Neural progenitor cell (in vitro differentiated cells): ENCODE results near the gene SLC9C1. TPM values are rescaled to one million over a fixed set of nuclear protein-coding genes. Genes with fewer than 3 reads are reported as not detected.

ENCODE experiments used
- DNase-seq: peaks from one replicate; pipeline ENCODE4 v3.0.0-alpha.2; 2016; ENCODE audit warnings: low spot score
- H2AFZ ChIP-seq: fragments of 200-600 bp; sonication (generic); replicated peaks from 2 replicates; pipeline ENCODE4 v1.6.1; 2016; ENCODE audit warnings: antibody characterized with exemption
- H3F3A ChIP-seq: fragments of 200-600 bp; sonication (generic); 2 replicates; pipeline ENCODE4 v1.6.1; 2016; ENCODE audit warnings: antibody characterized with exemption, low read depth
- H3K27ac ChIP-seq: fragments of 200-600 bp; sonication (generic); 2 replicates; pipeline ENCODE4 v1.5.1; 2016; ENCODE audit warnings: mild to moderate bottlenecking
- H3K27me3 ChIP-seq: fragments of 200-600 bp; sonication (generic); 2 replicates; pipeline ENCODE4 v1.6.1; 2016; ENCODE audit warnings: mild to moderate bottlenecking, moderate library complexity
- H3K36me3 ChIP-seq: fragments of 200-600 bp; sonication (generic); 2 replicates; pipeline ENCODE4 v1.5.1; 2016
- H3K4me1 ChIP-seq: fragments of 200-600 bp; sonication (generic); 2 replicates; pipeline ENCODE4 v1.6.1; 2016; ENCODE audit warnings: mixed run types
- H3K4me2 ChIP-seq: fragments of 200-600 bp; sonication (generic); 2 replicates; pipeline ENCODE4 v1.6.1; 2016
- H3K4me3 ChIP-seq: fragments of 200-600 bp; sonication (generic); 2 replicates; pipeline ENCODE4 v1.5.1; 2016
- H3K79me2 ChIP-seq: fragments of 200-600 bp; sonication (generic); 2 replicates; pipeline ENCODE4 v1.6.1; 2016; ENCODE audit warnings: low read depth
- H3K9ac ChIP-seq: fragments of 200-600 bp; sonication (generic); 2 replicates; pipeline ENCODE4 v1.6.1; 2016
- H3K9me3 ChIP-seq: fragments of 200-600 bp; sonication (generic); 2 replicates; pipeline ENCODE4 v1.5.1; 2016; ENCODE audit warnings: low read depth
- H4K20me1 ChIP-seq: fragments of 200-600 bp; sonication (generic); 2 replicates; pipeline ENCODE4 v1.6.1; 2016; ENCODE audit warnings: low read depth
- H3K27ac Mint-ChIP-seq: 3 replicates; pipeline ENCODE4 v1.8.0; 2021; ENCODE audit warnings: mixed read lengths
- H3K27me3 Mint-ChIP-seq: 2 replicates; pipeline ENCODE4 v1.8.0; 2022; ENCODE audit warnings: low read depth, mild to moderate bottlenecking, inconsistent platforms, moderate library complexity, mixed read lengths; ENCODE audit not compliant: insufficient read depth
- H3K36me3 Mint-ChIP-seq: 3 replicates; pipeline ENCODE4 v1.8.0; 2021; ENCODE audit warnings: mixed read lengths
- H3K4me1 Mint-ChIP-seq: 3 replicates; pipeline ENCODE4 v1.8.0; 2021; ENCODE audit warnings: mixed read lengths
- H3K4me3 Mint-ChIP-seq: 3 replicates; pipeline ENCODE4 v1.8.0; 2021; ENCODE audit warnings: mild to moderate bottlenecking, moderate library complexity, mixed read lengths
- H3K9me3 Mint-ChIP-seq: 3 replicates; pipeline ENCODE4 v1.8.0; 2020; ENCODE audit warnings: mixed read lengths
- EZH2 ChIP-seq: fragments of 200-600 bp; sonication (generic); IDR thresholded peaks from 2 replicates; pipeline ENCODE4 v1.6.1; 2017; ENCODE audit warnings: antibody characterized with exemption, mild to moderate bottlenecking, moderate library complexity
- EZH2phosphoT487 ChIP-seq: fragments of 200-600 bp; sonication (generic); IDR thresholded peaks from 2 replicates; pipeline ENCODE4 v1.6.1; 2017; ENCODE audit warnings: antibody characterized with exemption
- total RNA-seq: library from RNA; depleted of rRNA; stranded (reverse); fragments of >200 nt; gene quantifications from 2 replicates; pipeline ENCODE4 v1.2.3, GENCODE V29; 2015; ENCODE audit warnings: low replicate concordance
- TF ChIP-seq, protein P1 (sequence below): fragments of 200-600 bp; sonication (generic); IDR thresholded peaks from 2 replicates; pipeline ENCODE4 v1.5.1; 2017; ENCODE audit warnings: antibody characterized with exemption, mild to moderate bottlenecking

The SLC9C1 gene
- 0.31 and 1.3 TPM in 2 replicates for total RNA-seq

DNA sequence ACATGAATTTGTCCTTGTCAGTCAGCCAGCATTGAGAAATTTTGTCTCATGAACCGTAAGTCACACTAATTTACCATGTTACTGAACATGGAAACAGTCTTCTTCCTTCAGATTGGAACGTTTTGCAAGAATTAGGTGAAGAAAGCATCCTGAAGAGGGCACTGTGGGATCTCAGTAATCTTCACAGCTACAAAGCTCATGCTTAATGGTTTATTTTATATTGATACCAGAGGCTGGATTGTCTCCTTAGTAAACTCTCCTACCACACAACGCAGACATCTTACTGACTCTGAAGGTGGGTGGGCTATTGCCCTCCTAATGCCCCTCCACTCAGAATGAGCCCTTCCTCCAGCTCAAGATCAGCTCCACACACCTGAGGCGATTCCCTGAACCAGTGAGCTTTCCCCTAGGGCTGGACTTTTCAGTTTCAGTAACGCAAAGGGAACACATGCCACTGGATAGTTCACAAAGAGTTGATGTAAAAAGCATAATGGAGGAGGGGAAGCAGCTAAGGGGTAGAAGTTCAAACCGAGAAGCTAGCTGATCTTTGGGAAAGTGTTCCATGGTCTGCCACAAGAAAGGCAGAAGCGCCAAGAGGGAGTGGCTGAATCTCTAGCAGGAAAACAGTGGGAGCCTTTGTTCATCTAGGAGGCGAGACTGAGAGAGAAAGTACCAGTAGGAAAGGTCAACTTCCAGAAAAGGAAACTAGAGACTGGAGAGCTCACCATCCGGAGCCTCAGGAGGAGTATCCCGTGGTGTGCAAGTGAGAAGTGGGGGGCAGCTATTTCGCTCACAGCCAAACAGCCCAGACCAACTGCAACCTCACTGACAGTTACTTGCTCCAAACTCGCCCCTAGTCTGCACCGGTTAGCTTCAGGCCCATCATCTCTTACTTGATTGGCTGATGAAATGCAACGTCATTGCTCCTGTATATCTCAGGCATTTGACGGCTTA, at the start of gene SLC9C1:
TSS of gene SLC9C1 (minus strand) at position 849 of the 954 bp plus-strand sequence. CDS start 7,425 bp downstream, outside the sequence.
- peak within 1 kb of the TSS; percentile 64 for H3K4me2 ChIP-seq
- DNase-seq: peak; percentile 74
- H3F3A ChIP-seq: peaks cover 10% of the 10 kb centered on the region
- TF ChIP-seq, protein P1, sequence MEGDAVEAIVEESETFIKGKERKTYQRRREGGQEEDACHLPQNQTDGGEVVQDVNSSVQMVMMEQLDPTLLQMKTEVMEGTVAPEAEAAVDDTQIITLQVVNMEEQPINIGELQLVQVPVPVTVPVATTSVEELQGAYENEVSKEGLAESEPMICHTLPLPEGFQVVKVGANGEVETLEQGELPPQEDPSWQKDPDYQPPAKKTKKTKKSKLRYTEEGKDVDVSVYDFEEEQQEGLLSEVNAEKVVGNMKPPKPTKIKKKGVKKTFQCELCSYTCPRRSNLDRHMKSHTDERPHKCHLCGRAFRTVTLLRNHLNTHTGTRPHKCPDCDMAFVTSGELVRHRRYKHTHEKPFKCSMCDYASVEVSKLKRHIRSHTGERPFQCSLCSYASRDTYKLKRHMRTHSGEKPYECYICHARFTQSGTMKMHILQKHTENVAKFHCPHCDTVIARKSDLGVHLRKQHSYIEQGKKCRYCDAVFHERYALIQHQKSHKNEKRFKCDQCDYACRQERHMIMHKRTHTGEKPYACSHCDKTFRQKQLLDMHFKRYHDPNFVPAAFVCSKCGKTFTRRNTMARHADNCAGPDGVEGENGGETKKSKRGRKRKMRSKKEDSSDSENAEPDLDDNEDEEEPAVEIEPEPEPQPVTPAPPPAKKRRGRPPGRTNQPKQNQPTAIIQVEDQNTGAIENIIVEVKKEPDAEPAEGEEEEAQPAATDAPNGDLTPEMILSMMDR: peak; percentile 82
- TF ChIP-seq EZH2phosphoT487: no peak
- H3K4me3 Mint-ChIP-seq: peak within 1 kb of the TSS; percentile 79
- H3K4me1 Mint-ChIP-seq: peaks cover 12% of the 10 kb centered on the region
- H3K27me3 Mint-ChIP-seq: no peaks in the 10 kb centered on the region
- H3K36me3 Mint-ChIP-seq: no peaks in the 10 kb centered on the region
- no peaks in the 10 kb centered on the region for H3K36me3 ChIP-seq
- peaks cover 6% of the 10 kb centered on the region for H3K9me3 Mint-ChIP-seq
- H3K9me3 ChIP-seq: peaks cover 3% of the 10 kb centered on the region
- H2AFZ ChIP-seq: peak within 1 kb of the TSS; percentile 97
- peak within 1 kb of the TSS; percentile 99 for H3K27ac Mint-ChIP-seq
- no peaks in the 10 kb centered on the region for H3K27me3 ChIP-seq
- H3K9ac ChIP-seq: no peak within 1 kb of the TSS
- H3K79me2 ChIP-seq: no peaks in the 10 kb centered on the region
- H3K4me1 ChIP-seq: peaks cover 13% of the 10 kb centered on the region
- H3K4me3 ChIP-seq: peak within 1 kb of the TSS; percentile 14
- peak within 1 kb of the TSS; percentile 53 for H3K27ac ChIP-seq
- H4K20me1 ChIP-seq: no peaks in the 10 kb centered on the region

DNA sequence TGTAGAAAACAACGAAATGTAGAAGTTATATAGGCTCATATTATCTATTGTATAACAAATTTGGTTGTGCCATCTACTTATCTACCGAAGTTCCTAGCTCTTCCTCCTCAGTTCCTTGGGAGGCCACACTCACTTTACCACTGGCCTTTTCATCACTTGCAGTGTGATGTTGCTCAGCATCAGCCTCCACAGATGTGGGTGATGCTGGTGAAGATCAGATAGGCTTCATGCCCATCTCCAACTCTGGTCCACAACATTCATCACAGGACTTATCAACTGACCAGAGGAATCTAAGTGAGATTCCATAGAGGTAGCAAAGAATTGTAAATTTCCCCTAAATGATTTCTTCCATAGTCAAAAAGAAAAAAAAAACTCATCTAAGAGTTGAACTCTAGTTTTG, 47.4 kb upstream of the SLC9C1 start:
- H3K9me3 ChIP-seq: no peaks in the 10 kb centered on the region
- H4K20me1 ChIP-seq: peaks cover 60% of the 10 kb centered on the region
- no peak overlapping the region for H3K4me3 Mint-ChIP-seq
- H3K9ac ChIP-seq: no peak overlapping the region
- H3K27ac Mint-ChIP-seq: no peak overlapping the region
- TF ChIP-seq, protein P1: no peak
- TF ChIP-seq EZH2 (no peak), EZH2phosphoT487 (no peak)
- H2AFZ ChIP-seq: no peak overlapping the region
- H3F3A ChIP-seq: no peaks in the 10 kb centered on the region
- DNase-seq: no peak
- H3K36me3 Mint-ChIP-seq: peaks cover 62% of the 10 kb centered on the region
- H3K4me1 ChIP-seq: peaks cover 13% of the 10 kb centered on the region
- peaks cover 19% of the 10 kb centered on the region for H3K9me3 Mint-ChIP-seq
- H3K27me3 ChIP-seq: no peaks in the 10 kb centered on the region
- H3K27me3 Mint-ChIP-seq: no peaks in the 10 kb centered on the region
- H3K4me1 Mint-ChIP-seq: peaks cover 17% of the 10 kb centered on the region
- H3K4me3 ChIP-seq: no peak overlapping the region
- H3K27ac ChIP-seq: no peak overlapping the region
- H3K36me3 ChIP-seq: peaks cover 32% of the 10 kb centered on the region
- no peak overlapping the region for H3K4me2 ChIP-seq
- peaks cover 100% of the 10 kb centered on the region for H3K79me2 ChIP-seq

DNA sequence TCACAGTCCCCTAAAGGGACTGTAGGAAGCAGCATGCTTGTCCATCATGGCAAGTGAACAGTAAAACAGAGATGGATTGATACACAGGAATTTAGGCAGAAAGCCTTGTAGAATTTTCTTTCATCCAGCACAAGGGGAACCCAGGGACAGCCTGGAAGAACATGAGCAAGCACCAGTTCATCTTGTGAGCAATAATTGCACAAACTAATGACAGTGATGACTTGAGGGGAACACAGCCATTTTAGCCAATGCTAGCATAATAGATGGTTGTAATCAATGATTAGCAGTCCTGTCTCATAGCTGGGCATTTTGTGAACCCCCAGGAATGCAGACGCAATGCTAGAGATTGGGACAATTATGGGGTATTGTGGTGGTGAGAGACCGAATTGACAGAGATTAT, 45.6 kb upstream of the SLC9C1 start:
- Histone ChIP-seq H2AFZ (no peak overlapping the region), H3F3A (no peaks in the 10 kb centered on the region), H3K4me1 (peaks cover 31% of the 10 kb centered on the region), H4K20me1 (peaks cover 51% of the 10 kb centered on the region), H3K27ac (no peak overlapping the region), H3K4me3 (no peak overlapping the region), H3K79me2 (peaks cover 100% of the 10 kb centered on the region), H3K9ac (no peak overlapping the region), H3K9me3 (no peaks in the 10 kb centered on the region), H3K36me3 (peaks cover 28% of the 10 kb centered on the region), H3K4me2 (no peak overlapping the region), H3K27me3 (no peaks in the 10 kb centered on the region)
- Mint-ChIP-seq H3K36me3 (peaks cover 60% of the 10 kb centered on the region), H3K27ac (no peak overlapping the region), H3K4me1 (peaks cover 29% of the 10 kb centered on the region), H3K9me3 (peaks cover 21% of the 10 kb centered on the region), H3K27me3 (no peaks in the 10 kb centered on the region), H3K4me3 (no peak overlapping the region)
- DNase-seq: no peak
- TF ChIP-seq, protein P1: no peak
- TF ChIP-seq EZH2 (no peak), EZH2phosphoT487 (no peak)
